Heart right ventricle (tissue), 16 donors: Measurements from ENCODE around the gene TCF7. TPM values are rescaled to one million over a fixed set of nuclear protein-coding genes. Genes with fewer than 3 reads are reported as not detected.
A peak's percentile ranks its signal among the peaks of the same experiment; 100 is the strongest.

ENCODE experiments used
- ATAC-seq, 8 donors: fragments of 200-7000 bp; cut with Tn5 transposase; one replicate each; pipeline ENCODE4 v1.9.1; 2020; ENCODE audit warnings: mild to moderate bottlenecking in 8 of 8, moderate library complexity in 8 of 8, moderate number of reproducible peaks in 1 of 8
- DNase-seq, 2 donors: peaks; one replicate each; pipeline ENCODE4 v3.0.0-alpha.2; 2020
- H3K27ac ChIP-seq, 10 donors: fragments of 200-600 bp; sonication (generic) in 2 of 10; one replicate each; pipeline versions ENCODE4 v1.5.0 to v1.8.0; 2020 to 2022; ENCODE audit warnings: mild to moderate bottlenecking in 3 of 10
- H3K27me3 ChIP-seq, 7 donors: fragments of 200-600 bp; one replicate each; pipeline ENCODE4 v1.8.0; 2021 to 2022; ENCODE audit warnings: mild to moderate bottlenecking in 2 of 7
- H3K36me3 ChIP-seq, 9 donors: fragments of 200-600 bp; sonication (generic) in 1 of 9; one replicate each; pipeline versions ENCODE4 v1.5.0 to v1.8.0; 2020 to 2022; ENCODE audit warnings: mild to moderate bottlenecking in 2 of 9
- H3K4me1 ChIP-seq, 9 donors: fragments of 200-600 bp; sonication (generic) in 1 of 9; one replicate each; pipeline versions ENCODE4 v1.5.0 to v1.8.0; 2020 to 2022; ENCODE audit warnings: mild to moderate bottlenecking in 4 of 9
- H3K4me3 ChIP-seq, 10 donors: fragments of 200-600 bp; sonication (generic) in 2 of 10; one replicate each; pipeline versions ENCODE4 v1.5.0 to v1.8.0; 2020 to 2022; ENCODE audit warnings: mild to moderate bottlenecking in 7 of 10, moderate library complexity in 2 of 10
- H3K9me3 ChIP-seq, 11 donors: fragments of 200-600 bp in 10 of 11; sonication (generic) in 2 of 11; one replicate each; pipeline versions ENCODE4 v1.5.0 to v1.8.0; 2013 to 2022; ENCODE audit warnings: mild to moderate bottlenecking in 2 of 11, control low read depth in 1 of 11, moderate library complexity in 1 of 11
- WGBS, 2 donors: extraction: QIAGEN DNeasy Blood & Tissue Kit; methylation state at CpG; one replicate each; pipeline ENCODE4 v1.1.7; 2013; ENCODE audit warnings: inconsistent platforms in 1 of 2; 5-methylcytosine and 5-hydroxymethylcytosine counted together
- intact Hi-C, 10 donors: fragments of 100-400 bp; cut with DNase I; formaldehyde crosslinking; loops; one replicate each; pipeline versions ENCODE4 v1.11.1 to v1.14.2; 2022
- polyA plus RNA-seq, 2 donors: library from polyadenylated mRNA; stranded (reverse); fragments of 200-250 nt; gene quantifications; one replicate each; pipeline ENCODE4 v1.2.3, GENCODE V29; 2013
- total RNA-seq, 10 donors: library from RNA; stranded (reverse); fragmentation: NEBNext Ultra II Directional in 3 of 10; extraction: Animal tissue kit (Norgen Biotek cat#: 25700) in 3 of 10; gene quantifications; one replicate each; pipeline versions ENCODE4 v1.2.1 to v1.2.4, GENCODE V29; 2021 to 2023
- TF ChIP-seq, protein P1 (sequence below), 9 donors: fragments of 200-600 bp; sonication (generic) in 2 of 9; IDR thresholded peaks; one replicate each; pipeline versions ENCODE4 v1.5.0 to v1.8.0; 2021 to 2022; ENCODE audit warnings: antibody characterized with exemption in 9 of 9, mild to moderate bottlenecking in 5 of 9, moderate library complexity in 1 of 9
- donor health status: Arrhythmogenic right ventricular cardiomyopathy.
- donor health status: ischemic (EF 13 %, LVEDD 7.1; RV severe dilation, severe dysfunction).
- donor health status: healthy with polysubstance abuse.
- donor health status: DM: no; HTN: yes; CAD: no.
- donor health status: DM: no; HTN: no; CAD: no.
- donor health status: ischemic (EF 25% LVEDD 6.9; RV normal size, moderate dysfunction).
- donor health status: ischemic (EF 25% LVEDD 5.7; RV mildly dilated, moderate dysfunction).
- donor health status: healthy.
- donor health status: DM: yes; HTN: yes; CAD: no.
- donor health status: Ischemic cardiomyopathy.
- donor health status: ischemic (EF 35%, LVEDD 5.7; RV mildly dilated, moderate dysfunction).
- donor health status: nonischemic (EF 11% LVEDD 7.7; RV severe dilation, severe dysfunction).
- donor health status: DM: yes; HTN: yes; CAD: no.
- donor health status: PGD.
- donor health status: ischemic (EF 29% LVEDD 5.4; RV normal size, mild dysfunction).
- donor health status: nonischemic (EF 23%, LVEDD 6.1; RV moderate dilation, normal function).

TCF7 gene
- total and polyA plus RNA-seq, 12 donors, result 0.42 to 5.9 (median 1.9) TPM

DNA sequence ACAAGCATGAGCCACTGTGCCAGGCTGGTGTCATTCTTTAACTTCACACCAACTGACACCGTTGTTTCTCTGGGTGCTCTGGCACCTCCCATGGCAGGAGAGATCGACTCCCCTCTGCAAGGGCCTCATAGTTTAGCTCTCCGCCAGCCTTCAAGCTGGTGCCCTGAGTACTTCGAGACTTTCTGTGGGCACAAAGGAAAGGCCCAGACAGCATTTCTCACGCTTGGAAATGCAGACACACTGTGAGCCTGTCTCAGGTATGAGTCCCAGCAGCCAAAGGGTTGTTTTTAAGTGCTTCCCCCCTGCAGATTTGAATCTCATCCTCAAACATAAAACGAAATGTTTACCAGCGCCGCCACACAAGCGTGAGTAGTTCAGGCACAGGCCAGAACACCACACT is 11.1 kb upstream of the TCF7 start:
- DNase-seq (no peak), ATAC-seq (peak in 3 of 8 donors; percentile 18 to 52 (median 33))
- Histone ChIP-seq H3K4me3 (no peak overlapping the region), H3K4me1 (peaks cover 0 to 45% (median 14%) of the 10 kb centered on the region in 9 donors), H3K27me3 (no peaks in the 10 kb centered on the region), H3K36me3 (no peaks in the 10 kb centered on the region), H3K27ac (peak overlapping the region in 1 of 10 donors; percentile 66), H3K9me3 (no peaks in the 10 kb centered on the region)
- TF ChIP-seq, protein P1, sequence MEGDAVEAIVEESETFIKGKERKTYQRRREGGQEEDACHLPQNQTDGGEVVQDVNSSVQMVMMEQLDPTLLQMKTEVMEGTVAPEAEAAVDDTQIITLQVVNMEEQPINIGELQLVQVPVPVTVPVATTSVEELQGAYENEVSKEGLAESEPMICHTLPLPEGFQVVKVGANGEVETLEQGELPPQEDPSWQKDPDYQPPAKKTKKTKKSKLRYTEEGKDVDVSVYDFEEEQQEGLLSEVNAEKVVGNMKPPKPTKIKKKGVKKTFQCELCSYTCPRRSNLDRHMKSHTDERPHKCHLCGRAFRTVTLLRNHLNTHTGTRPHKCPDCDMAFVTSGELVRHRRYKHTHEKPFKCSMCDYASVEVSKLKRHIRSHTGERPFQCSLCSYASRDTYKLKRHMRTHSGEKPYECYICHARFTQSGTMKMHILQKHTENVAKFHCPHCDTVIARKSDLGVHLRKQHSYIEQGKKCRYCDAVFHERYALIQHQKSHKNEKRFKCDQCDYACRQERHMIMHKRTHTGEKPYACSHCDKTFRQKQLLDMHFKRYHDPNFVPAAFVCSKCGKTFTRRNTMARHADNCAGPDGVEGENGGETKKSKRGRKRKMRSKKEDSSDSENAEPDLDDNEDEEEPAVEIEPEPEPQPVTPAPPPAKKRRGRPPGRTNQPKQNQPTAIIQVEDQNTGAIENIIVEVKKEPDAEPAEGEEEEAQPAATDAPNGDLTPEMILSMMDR (IDR thresholded peaks at IDR 0.05), result no peak
- 72 to 76% methylated on average over 9 of the region's 9 CpGs for WGBS, 2 donors
- intact Hi-C loops, result loop anchor here in 7 of 10 donors (2.0 to 5.0 kb wide), 3 partner anchors 37 to 184 kb away; no protein-coding TSS in a partner anchor

DNA sequence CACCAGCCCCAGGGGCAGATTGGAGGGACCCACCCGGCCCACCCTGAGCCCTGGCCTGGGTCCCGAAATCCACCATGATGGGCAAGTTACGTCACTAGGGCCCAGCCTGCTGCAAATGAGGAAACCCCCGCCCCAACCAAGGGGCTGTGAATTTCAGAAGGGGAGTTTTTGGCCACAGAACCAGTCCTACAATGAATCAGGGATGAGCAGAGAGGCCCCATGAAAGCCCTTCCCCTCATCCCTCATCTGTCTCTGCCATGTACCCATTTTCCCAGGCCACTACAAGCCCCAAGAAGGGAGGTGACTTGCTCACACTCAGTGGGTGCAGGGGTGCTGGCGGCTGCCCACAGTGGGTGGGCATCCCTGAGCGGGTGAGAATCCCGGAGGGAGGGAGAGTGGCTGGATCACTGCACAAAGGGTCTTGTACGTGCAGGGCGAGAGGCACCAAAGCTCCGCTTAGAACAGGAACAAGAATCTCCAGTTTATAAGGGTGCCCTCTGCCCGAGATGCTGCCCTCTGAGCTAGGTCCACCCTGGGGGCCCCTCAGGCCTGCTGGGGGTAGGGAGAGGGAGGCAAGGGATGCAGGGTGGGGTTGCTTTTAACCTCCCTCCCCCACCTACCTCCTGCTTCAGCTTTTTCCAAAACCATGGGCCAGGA is 10.4 kb upstream of the TCF7 start:
- DNase-seq, result no peak
- Histone ChIP-seq H3K4me3 (no peak overlapping the region), H3K9me3 (no peaks in the 10 kb centered on the region), H3K36me3 (no peaks in the 10 kb centered on the region), H3K27me3 (no peaks in the 10 kb centered on the region), H3K4me1 (peaks cover 0 to 45% (median 14%) of the 10 kb centered on the region in 9 donors), H3K27ac (peak overlapping the region in 1 of 10 donors; percentile 66)
- ATAC-seq, result no peak
- TF ChIP-seq, protein P1 (IDR thresholded peaks at IDR 0.05), result no peak
- 92 to 96% methylated on average over 11 of the region's 11 CpGs for WGBS, 2 donors
- intact Hi-C loops, result loop anchor here in 7 of 10 donors (2.0 to 5.0 kb wide), 3 partner anchors 37 to 183 kb away; no protein-coding TSS in a partner anchor

GRCh38 chr5:134106991-134107701 is 7.3 kb upstream of the TCF7 start:
- H3K27me3 ChIP-seq, result peaks cover 0 to 18% (median 11%) of the 10 kb centered on the region in 7 donors
- H3K36me3 ChIP-seq, result no peaks in the 10 kb centered on the region
- H3K9me3 ChIP-seq, result no peaks in the 10 kb centered on the region
- H3K27ac ChIP-seq, result no peak overlapping the region
- WGBS, 2 donors, result 73 to 80% methylated on average over 10 of the region's 10 CpGs
- peaks cover 0 to 16% (median 0%) of the 10 kb centered on the region in 9 donors for H3K4me1 ChIP-seq
- TF ChIP-seq, protein P1 (IDR thresholded peaks at IDR 0.05), result no peak
- intact Hi-C loops, result no loop called here
- no peak overlapping the region for H3K4me3 ChIP-seq
- ATAC-seq (no peak), DNase-seq (no peak)

DNA sequence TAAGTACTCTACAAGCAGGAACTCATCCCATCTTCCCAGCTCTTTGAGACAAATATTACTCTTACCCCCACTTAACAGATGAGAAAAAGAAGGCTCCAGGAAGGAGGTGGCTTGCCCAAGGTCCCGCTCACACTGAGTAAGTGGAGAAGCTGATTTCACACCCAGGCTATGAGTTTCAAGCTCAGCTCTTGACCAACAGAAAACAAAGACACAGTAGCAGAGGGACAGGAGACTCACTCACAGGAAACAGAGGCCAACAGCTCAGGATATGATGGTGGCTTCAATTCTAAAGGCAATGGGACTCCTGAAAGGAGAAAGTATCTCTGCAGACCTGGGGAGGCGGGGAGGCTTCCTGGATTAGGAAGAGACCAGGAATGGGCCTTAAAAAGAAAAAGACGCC is 6.7 kb upstream of the TCF7 start:
- Histone ChIP-seq H3K9me3 (no peaks in the 10 kb centered on the region), H3K4me3 (no peak overlapping the region), H3K36me3 (no peaks in the 10 kb centered on the region), H3K27ac (no peak overlapping the region), H3K27me3 (peaks cover 0 to 24% (median 18%) of the 10 kb centered on the region in 7 donors), H3K4me1 (peaks cover 0 to 12% (median 0%) of the 10 kb centered on the region in 9 donors)
- WGBS, 2 donors, result 92 to 98% methylated on average over 3 of the region's 3 CpGs
- intact Hi-C loops, result no loop called here
- TF ChIP-seq, protein P1 (IDR thresholded peaks at IDR 0.05), result no peak
- DNase-seq (no peak), ATAC-seq (no peak)
